HepG2 (cell line): ENCODE results near the gene MVP. TPM values are rescaled to one million over a fixed set of nuclear protein-coding genes. Genes with fewer than 3 reads are reported as not detected.
"Not testable (repeated sequence)": the region's sequence is repeated elsewhere in the genome, so short reads cannot be mapped to it uniquely, and the experiment has no call there.

Experiments used
- ATAC-seq: fragments of 200-7000 bp; cut with Tn5 transposase; 3 replicates; pipeline ENCODE4 v1.9.1; 2020; ENCODE audit warnings: mild to moderate bottlenecking, moderate library complexity
- BruUV-seq: library from RNA; stranded (reverse); fragments of 400-500 nt; replicated peaks from 2 replicates; lab custom pipeline; 2021; lab: Mats Ljungman, UMichigan
- CTCF ChIA-PET: fragments of 300-600 bp; formaldehyde crosslinking; extraction: SDS; loops from one replicate; lab custom pipeline; 2021; ENCODE audit warnings: low total read pairs, inconsistent platforms, low intra/inter-chr PET ratio; lab: Yijun Ruan, JAX
- POLR2A ChIA-PET: fragments of 350-600 bp; sonication (Branson Sonifier 250); formaldehyde crosslinking; loops from one replicate; lab custom pipeline; 2020; ENCODE audit warnings: antibody characterized with exemption, inconsistent platforms; lab: Yijun Ruan, JAX
- DNase-seq: peaks from one replicate; pipeline ENCODE4 v3.0.0-alpha.2; 2015; ENCODE audit warnings: low spot score
- FAIRE-seq: peaks from 3 replicates; lab custom pipeline; 2011; peaks lifted over from hg19 to GRCh38; lab: Jason Lieb, UNC
- H2AFZ ChIP-seq: one replicate; pipeline ENCODE4 v1.6.1; 2011; ENCODE audit warnings: low read length, inconsistent platforms
- H3K27ac ChIP-seq: fragments of 300-600 bp; 3 replicates; pipeline ENCODE4 v1.8.0; 2011; ENCODE audit warnings: mixed run types, mild to moderate bottlenecking, mixed read lengths, low read length, inconsistent platforms; ENCODE audit not compliant: insufficient read depth; ENCODE audit errors: extremely low read length
- H3K27me3 ChIP-seq, 2 experiments: fragments of 200-600 bp in 1 of 2; 2 replicates in 1 of 2; 3 replicates in 1 of 2; pipeline versions ENCODE4 v1.6.0 to v1.8.0; 2011; ENCODE audit warnings: low read length in 2 of 2, mild to moderate bottlenecking in 2 of 2, moderate library complexity in 2 of 2, inconsistent platforms in 1 of 2; ENCODE audit not compliant: insufficient read depth in 2 of 2, control insufficient read depth in 1 of 2
- H3K36me3 ChIP-seq, 2 experiments: fragments of 200-600 bp in 1 of 2; replicated peaks in 1 of 2; 2 replicates in 1 of 2; 3 replicates in 1 of 2; pipeline versions ENCODE4 v1.5.1 to v1.8.0; 2011; ENCODE audit warnings: low read length in 2 of 2, inconsistent platforms in 1 of 2; ENCODE audit not compliant: insufficient read depth in 2 of 2, control insufficient read depth in 1 of 2
- H3K4me1 ChIP-seq: 2 replicates; pipeline ENCODE4 v1.5.1; 2012; ENCODE audit warnings: low read length, inconsistent platforms; ENCODE audit not compliant: insufficient read depth
- H3K4me2 ChIP-seq: 2 replicates; pipeline ENCODE4 v1.6.0; 2011; ENCODE audit warnings: low read depth, low read length, inconsistent platforms
- H3K4me3 ChIP-seq, 3 experiments: fragments of 200-600 bp in 1 of 3; sonication (generic), shearing (Covaris generic) in 1 of 3; replicated peaks in 1 of 3; 2 replicates each; pipeline ENCODE4 v1.5.1; 2011 to 2016; ENCODE audit warnings: low read length in 3 of 3, inconsistent platforms in 2 of 3, low read depth in 2 of 3, mild to moderate bottlenecking in 2 of 3, control low read depth in 1 of 3, mixed read lengths in 1 of 3; ENCODE audit not compliant: insufficient read depth in 1 of 3
- H3K79me2 ChIP-seq: one replicate; pipeline ENCODE4 v1.6.1; 2011; ENCODE audit warnings: low read length, inconsistent platforms; ENCODE audit not compliant: insufficient read depth
- H3K9ac ChIP-seq: 2 replicates; pipeline ENCODE4 v1.6.0; 2011; ENCODE audit warnings: mild to moderate bottlenecking, low read depth, low read length, inconsistent platforms; ENCODE audit not compliant: insufficient read depth
- H3K9me3 ChIP-seq: 2 replicates; pipeline ENCODE4 v1.5.1; 2012; ENCODE audit warnings: mild to moderate bottlenecking, low read length
- H4K20me1 ChIP-seq: 2 replicates; pipeline ENCODE4 v1.6.0; 2011; ENCODE audit warnings: inconsistent platforms, mild to moderate bottlenecking, low read length, moderate library complexity; ENCODE audit not compliant: insufficient read depth
- SRY ChIP-seq: sonication (generic); formaldehyde crosslinking; IDR thresholded peaks from 2 replicates; pipeline ENCODE4 v1.8.0; 2022; ENCODE audit warnings: mild to moderate bottlenecking, missing genetic modification reagents
- ZC3H4 ChIP-seq: sonication (generic); formaldehyde crosslinking; IDR thresholded peaks from 2 replicates; pipeline ENCODE4 v1.4.0; 2020; ENCODE audit warnings: missing genetic modification reagents, borderline replicate concordance
- ZMYM3 ChIP-seq: sonication (generic); formaldehyde crosslinking; IDR thresholded peaks from 2 replicates; pipeline ENCODE4 v1.5.1; 2020; ENCODE audit warnings: mild to moderate bottlenecking, missing genetic modification reagents
- ZNF256 ChIP-seq: sonication (generic); formaldehyde crosslinking; conservative IDR thresholded peaks from 2 replicates; pipeline ENCODE4 v1.4.0; 2020; ENCODE audit warnings: missing genetic modification reagents
- WGBS: methylation state at CpG from one replicate; pipeline ENCODE4 v1.1.6; 2017; ENCODE audit warnings: low lambda C conversion rate; 5-methylcytosine and 5-hydroxymethylcytosine counted together
- in situ Hi-C: cut with HindIII; loops from 2 replicates; pipeline ENCODE4 v1.10.0; 2017; ENCODE audit warnings: low pct_unique_long_range_greater_than_20kb; ENCODE audit not compliant: extremely low pct_ligation_motif_present
- intact Hi-C: fragments of 100-400 bp; cut with micrococcal nuclease; formaldehyde crosslinking; loops from one replicate; pipeline ENCODE4 v1.10.0; 2022; ENCODE audit not compliant: unreplicated experiment
- polyA plus RNA-seq, 8 experiments: library from polyadenylated mRNA; depleted of rRNA in 3 of 8; stranded (reverse) in 7 of 8; unstranded in 1 of 8; fragments of >200 nt; fragmentation: Illumina TruSeq in 4 of 8; extraction: Trizol in 4 of 8; gene quantifications; 2 replicates each; pipeline versions ENCODE4 v1.2.1 to v1.2.3, GENCODE V29; 2011 to 2016; ENCODE audit warnings: low read depth in 4 of 8, missing spikeins in 1 of 8, mixed read lengths in 1 of 8; ENCODE audit not compliant: insufficient read depth in 1 of 8
- total RNA-seq, 5 experiments: library from RNA; depleted of rRNA; stranded (reverse); fragments of >200 nt; fragmentation: Illumina TruSeq; extraction: Trizol; gene quantifications; 2 replicates each; pipeline ENCODE4 v1.2.3, GENCODE V29; 2016; ENCODE audit warnings: low read depth in 1 of 5
- TF ChIP-seq, protein P1 (sequence below): sonication (generic); formaldehyde crosslinking; IDR thresholded peaks from 2 replicates; pipeline ENCODE4 v1.5.0; 2020; ENCODE audit warnings: mild to moderate bottlenecking, missing genetic modification reagents
- TF ChIP-seq, protein P2 (sequence below): sonication (generic); formaldehyde crosslinking; IDR thresholded peaks from 2 replicates; pipeline ENCODE4 v1.4.0; 2020; ENCODE audit warnings: missing genetic modification reagents

Gene MVP
- total and polyA plus RNA-seq, 2 of the 13 experiments (the other 11 are each of a cell fraction or from before 2014, with no cell fraction given): 22.9 to 43.5 TPM

DNA sequence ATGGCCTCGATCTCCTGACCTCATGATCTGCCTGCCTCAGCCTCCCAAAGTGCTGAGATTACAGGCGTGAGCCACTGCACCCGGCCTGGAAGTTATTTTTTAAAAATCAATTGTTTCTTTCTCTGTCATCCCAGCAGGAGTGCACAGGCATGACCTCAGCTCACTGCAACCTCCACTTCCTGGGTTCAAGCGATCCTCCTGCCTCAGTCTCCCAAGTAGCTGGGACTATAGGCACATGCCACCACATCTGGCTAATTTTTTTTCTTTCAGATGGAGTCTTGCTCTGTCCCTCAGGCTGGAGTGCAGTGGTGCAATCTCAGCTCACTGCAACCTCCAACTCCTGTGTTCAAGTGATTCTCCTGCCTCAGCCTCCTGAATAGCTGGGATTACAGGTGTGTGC lies 33.1 kb upstream of the MVP start:
- H3K4me2 ChIP-seq, FAIRE-seq, H2AFZ ChIP-seq, H4K20me1 ChIP-seq, H3K9me3 ChIP-seq, CTCF ChIA-PET, ATAC-seq, H3K9ac ChIP-seq, H3K27ac ChIP-seq, in situ Hi-C loops, BruUV-seq, DNase-seq, H3K36me3 ChIP-seq, intact Hi-C loops, H3K4me3 ChIP-seq, H3K27me3 ChIP-seq: not testable (repeated sequence)
- Histone ChIP-seq H3K4me1 (peaks cover 54% of the 10 kb centered on the region), H3K79me2 (peaks cover 15% of the 10 kb centered on the region)
- POLR2A ChIA-PET: interaction anchor here (1.1 kb wide), 1 partner anchor 17 kb away, joined by 3 read pairs; no protein-coding TSS in a partner anchor
- WGBS: 45% methylated on average over 4 of the region's 4 CpGs
- 0 out of 2 replicates have a peak, but pooled peaks have one; percentile 52 for TF ChIP-seq ZMYM3 (CRISPR knock-in tag)
- TF ChIP-seq, protein P1, sequence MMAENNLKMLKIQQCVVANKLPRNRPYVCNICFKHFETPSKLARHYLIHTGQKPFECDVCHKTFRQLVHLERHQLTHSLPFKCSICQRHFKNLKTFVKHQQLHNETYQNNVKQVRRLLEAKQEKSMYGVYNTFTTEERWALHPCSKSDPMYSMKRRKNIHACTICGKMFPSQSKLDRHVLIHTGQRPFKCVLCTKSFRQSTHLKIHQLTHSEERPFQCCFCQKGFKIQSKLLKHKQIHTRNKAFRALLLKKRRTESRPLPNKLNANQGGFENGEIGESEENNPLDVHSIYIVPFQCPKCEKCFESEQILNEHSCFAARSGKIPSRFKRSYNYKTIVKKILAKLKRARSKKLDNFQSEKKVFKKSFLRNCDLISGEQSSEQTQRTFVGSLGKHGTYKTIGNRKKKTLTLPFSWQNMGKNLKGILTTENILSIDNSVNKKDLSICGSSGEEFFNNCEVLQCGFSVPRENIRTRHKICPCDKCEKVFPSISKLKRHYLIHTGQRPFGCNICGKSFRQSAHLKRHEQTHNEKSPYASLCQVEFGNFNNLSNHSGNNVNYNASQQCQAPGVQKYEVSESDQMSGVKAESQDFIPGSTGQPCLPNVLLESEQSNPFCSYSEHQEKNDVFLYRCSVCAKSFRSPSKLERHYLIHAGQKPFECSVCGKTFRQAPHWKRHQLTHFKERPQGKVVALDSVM (CRISPR knock-in tag): peak; percentile 81
- TF ChIP-seq ZNF256 (CRISPR knock-in tag): 0 out of 2 replicates have a peak, but pooled peaks have one; percentile 34

DNA sequence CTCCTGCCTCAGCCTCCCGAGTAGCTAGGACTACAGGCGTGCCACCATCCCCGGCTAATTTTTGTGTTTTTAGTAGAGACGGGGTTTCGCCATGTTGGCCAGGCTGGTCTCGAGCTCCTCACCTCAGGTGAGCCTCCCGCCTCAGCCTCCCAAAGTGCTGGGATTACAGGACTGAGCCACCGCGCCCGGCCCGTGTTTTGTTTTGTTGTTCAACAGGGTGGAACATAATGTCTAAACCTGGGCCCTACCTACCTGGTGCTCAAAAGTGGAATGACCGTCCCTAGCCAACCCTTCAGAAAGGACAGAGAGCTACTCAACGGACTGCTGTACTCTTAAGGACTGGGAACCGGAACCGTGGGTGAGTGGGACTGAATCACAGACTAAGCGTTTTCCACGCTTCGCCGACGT lies 30.5 kb upstream of the MVP start:
- ChIA-PET CTCF (interaction anchor here (1.1 to 1.7 kb wide), 2 partner anchors 26 to 60 kb away, joined by 3 to 4 read pairs; partner anchors contain the start of gene PAGR1), POLR2A (interaction anchor here (0.6 to 4.0 kb wide), 25 partner anchors 10 to 276 kb away, joined by 3 to 37 read pairs (median 6); partner anchors contain the start of genes ALDOA, ASPHD1, MAZ and MVP)
- FAIRE-seq (no peak), ATAC-seq (peak; percentile 32), DNase-seq (no peak)
- Histone ChIP-seq H3K36me3 (no peaks in the 10 kb centered on the region; a peak in 3 of 5 replicates), H3K9ac (peak overlapping the region; percentile 97), H3K4me1 (peaks cover 62% of the 10 kb centered on the region), H4K20me1 (no peaks in the 10 kb centered on the region), H3K4me2 (peak overlapping the region; percentile 99), H3K9me3 (no peaks in the 10 kb centered on the region), H3K27ac (peak overlapping the region; percentile 83), H2AFZ (peak overlapping the region; percentile 50), H3K27me3 (no peaks in the 10 kb centered on the region; a peak in 1 of 5 replicates), H3K79me2 (peaks cover 41% of the 10 kb centered on the region), H3K4me3 (peak overlapping the region; percentile 64 to 97 (median 77))
- intact Hi-C loops: loop anchor here (1.0 to 5.0 kb wide), 2 partner anchors 16 to 52 kb away; no protein-coding TSS in a partner anchor
- 40% methylated on average over 19 of the region's 20 CpGs for WGBS
- no TSS peak for BruUV-seq
- in situ Hi-C loops: no loop called here
- TF ChIP-seq, protein P2, sequence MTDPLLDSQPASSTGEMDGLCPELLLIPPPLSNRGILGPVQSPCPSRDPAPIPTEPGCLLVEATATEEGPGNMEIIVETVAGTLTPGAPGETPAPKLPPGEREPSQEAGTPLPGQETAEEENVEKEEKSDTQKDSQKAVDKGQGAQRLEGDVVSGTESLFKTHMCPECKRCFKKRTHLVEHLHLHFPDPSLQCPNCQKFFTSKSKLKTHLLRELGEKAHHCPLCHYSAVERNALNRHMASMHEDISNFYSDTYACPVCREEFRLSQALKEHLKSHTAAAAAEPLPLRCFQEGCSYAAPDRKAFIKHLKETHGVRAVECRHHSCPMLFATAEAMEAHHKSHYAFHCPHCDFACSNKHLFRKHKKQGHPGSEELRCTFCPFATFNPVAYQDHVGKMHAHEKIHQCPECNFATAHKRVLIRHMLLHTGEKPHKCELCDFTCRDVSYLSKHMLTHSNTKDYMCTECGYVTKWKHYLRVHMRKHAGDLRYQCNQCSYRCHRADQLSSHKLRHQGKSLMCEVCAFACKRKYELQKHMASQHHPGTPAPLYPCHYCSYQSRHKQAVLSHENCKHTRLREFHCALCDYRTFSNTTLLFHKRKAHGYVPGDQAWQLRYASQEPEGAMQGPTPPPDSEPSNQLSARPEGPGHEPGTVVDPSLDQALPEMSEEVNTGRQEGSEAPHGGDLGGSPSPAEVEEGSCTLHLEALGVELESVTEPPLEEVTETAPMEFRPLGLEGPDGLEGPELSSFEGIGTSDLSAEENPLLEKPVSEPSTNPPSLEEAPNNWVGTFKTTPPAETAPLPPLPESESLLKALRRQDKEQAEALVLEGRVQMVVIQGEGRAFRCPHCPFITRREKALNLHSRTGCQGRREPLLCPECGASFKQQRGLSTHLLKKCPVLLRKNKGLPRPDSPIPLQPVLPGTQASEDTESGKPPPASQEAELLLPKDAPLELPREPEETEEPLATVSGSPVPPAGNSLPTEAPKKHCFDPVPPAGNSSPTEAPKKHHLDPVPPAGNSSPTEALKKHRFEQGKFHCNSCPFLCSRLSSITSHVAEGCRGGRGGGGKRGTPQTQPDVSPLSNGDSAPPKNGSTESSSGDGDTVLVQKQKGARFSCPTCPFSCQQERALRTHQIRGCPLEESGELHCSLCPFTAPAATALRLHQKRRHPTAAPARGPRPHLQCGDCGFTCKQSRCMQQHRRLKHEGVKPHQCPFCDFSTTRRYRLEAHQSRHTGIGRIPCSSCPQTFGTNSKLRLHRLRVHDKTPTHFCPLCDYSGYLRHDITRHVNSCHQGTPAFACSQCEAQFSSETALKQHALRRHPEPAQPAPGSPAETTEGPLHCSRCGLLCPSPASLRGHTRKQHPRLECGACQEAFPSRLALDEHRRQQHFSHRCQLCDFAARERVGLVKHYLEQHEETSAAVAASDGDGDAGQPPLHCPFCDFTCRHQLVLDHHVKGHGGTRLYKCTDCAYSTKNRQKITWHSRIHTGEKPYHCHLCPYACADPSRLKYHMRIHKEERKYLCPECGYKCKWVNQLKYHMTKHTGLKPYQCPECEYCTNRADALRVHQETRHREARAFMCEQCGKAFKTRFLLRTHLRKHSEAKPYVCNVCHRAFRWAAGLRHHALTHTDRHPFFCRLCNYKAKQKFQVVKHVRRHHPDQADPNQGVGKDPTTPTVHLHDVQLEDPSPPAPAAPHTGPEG (CRISPR knock-in tag): no peak
- TF ChIP-seq SRY (no peak), ZC3H4 (peak; percentile 43; the same call in 1 of the 2 replicates)
